PC-3 (cell line): ENCODE measurements around the gene MLC1. TPM values are rescaled to one million over a fixed set of nuclear protein-coding genes. Genes with fewer than 3 reads are reported as not detected.

ENCODE experiments used
- ATAC-seq: fragments of 200-7000 bp; cut with Tn5 transposase; 2 replicates; pipeline ENCODE4 v1.9.1; 2020; ENCODE audit warnings: mild to moderate bottlenecking, moderate library complexity
- BruUV-seq: library from RNA; stranded (reverse); fragments of 400-500 nt; replicated peaks from 2 replicates; lab custom pipeline; 2021; lab: Mats Ljungman, UMichigan
- CTCF ChIA-PET: fragments of 300-600 bp; sonication (Branson Sonifier 250); formaldehyde crosslinking; loops from one replicate; lab custom pipeline; 2022; ENCODE audit warnings: antibody characterized with exemption; lab: Charles Lee
- POLR2A ChIA-PET: fragments of 300-600 bp; sonication (Branson Sonifier 250); formaldehyde crosslinking; loops from one replicate; lab custom pipeline; 2022; ENCODE audit warnings: antibody characterized with exemption; ENCODE audit not compliant: unreplicated experiment; lab: Charles Lee
- DNase-seq: peaks from one replicate; pipeline ENCODE4 v3.0.0-alpha.2; 2015
- H2AFZ ChIP-seq: fragments of 300-600 bp; sonication (generic); 2 replicates; pipeline ENCODE4 v1.6.0; 2016; ENCODE audit warnings: antibody characterized with exemption, low read length
- H3F3A ChIP-seq: fragments of 300-600 bp; sonication (generic); one replicate; pipeline ENCODE4 v1.6.0; 2017; ENCODE audit warnings: antibody characterized with exemption, low read length, control low read depth, mild to moderate bottlenecking; ENCODE audit not compliant: unreplicated experiment
- H3K27ac ChIP-seq: fragments of 300-600 bp; sonication (generic); 2 replicates; pipeline ENCODE4 v1.5.1; 2016; ENCODE audit warnings: mild to moderate bottlenecking, low read length
- H3K27me3 ChIP-seq: fragments of 300-600 bp; sonication (generic); 2 replicates; pipeline ENCODE4 v1.6.1; 2016; ENCODE audit warnings: low read length, mixed read lengths
- H3K36me3 ChIP-seq: fragments of 300-600 bp; sonication (generic); 2 replicates; pipeline ENCODE4 v1.6.1; 2016; ENCODE audit warnings: low read depth, mixed run types, low read length, mixed read lengths
- H3K4me1 ChIP-seq: fragments of 300-600 bp; sonication (generic); 2 replicates; pipeline ENCODE4 v1.5.1; 2016; ENCODE audit warnings: low read length; ENCODE audit not compliant: insufficient read depth
- H3K4me2 ChIP-seq: fragments of 300-600 bp; sonication (generic); 2 replicates; pipeline ENCODE4 v1.6.0; 2016; ENCODE audit warnings: low read length
- H3K4me3 ChIP-seq: fragments of 300-600 bp; sonication (generic); 2 replicates; pipeline ENCODE4 v1.5.1; 2016; ENCODE audit warnings: mild to moderate bottlenecking, low read length, mixed read lengths
- H3K79me2 ChIP-seq: fragments of 300-600 bp; sonication (generic); 2 replicates; pipeline ENCODE4 v1.6.1; 2017; ENCODE audit warnings: low read length, mixed read lengths
- H3K9ac ChIP-seq: fragments of 300-600 bp; sonication (generic); 2 replicates; pipeline ENCODE4 v1.6.0; 2016; ENCODE audit warnings: mild to moderate bottlenecking, low read length
- H3K9me2 ChIP-seq: fragments of 300-600 bp; sonication (generic); replicated peaks from 2 replicates; pipeline ENCODE4 v1.6.1; 2016; ENCODE audit warnings: mixed run types, low read length, mixed read lengths
- H3K9me3 ChIP-seq: fragments of 300-600 bp; sonication (generic); 2 replicates; pipeline ENCODE4 v1.6.1; 2016; ENCODE audit warnings: low read length, mixed read lengths
- H4K20me1 ChIP-seq: fragments of 300-600 bp; sonication (generic); 2 replicates; pipeline ENCODE4 v1.6.1; 2016; ENCODE audit warnings: low read length, mixed read lengths
- EZH2 ChIP-seq: fragments of 300-600 bp; sonication (generic); IDR thresholded peaks from one replicate; pipeline ENCODE4 v1.6.1; 2017; ENCODE audit warnings: antibody characterized with exemption, mild to moderate bottlenecking, low read length; ENCODE audit not compliant: unreplicated experiment
- EZH2phosphoT487 ChIP-seq: fragments of 300-600 bp; sonication (generic); IDR thresholded peaks from 2 replicates; pipeline ENCODE4 v1.6.1; 2018; ENCODE audit warnings: mild to moderate bottlenecking, antibody characterized with exemption, low read length, borderline replicate concordance
- intact Hi-C: fragments of 100-400 bp; cut with micrococcal nuclease; formaldehyde crosslinking; loops from 2 replicates; pipeline ENCODE4 v1.9.0; 2023
- total RNA-seq: library from RNA; depleted of rRNA; stranded (reverse); fragments of >200 nt; gene quantifications from 2 replicates; pipeline ENCODE4 v1.2.3, GENCODE V29; 2014
- TF ChIP-seq, protein P1 (sequence below): fragments of 300-600 bp; sonication (generic); conservative IDR thresholded peaks from 2 replicates; pipeline ENCODE4 v1.5.1; 2017; ENCODE audit warnings: antibody characterized with exemption, low read depth, mild to moderate bottlenecking, low read length

The MLC1 gene
- total RNA-seq, 1 experiment from 2014 or later, result 0.62 TPM

DNA sequence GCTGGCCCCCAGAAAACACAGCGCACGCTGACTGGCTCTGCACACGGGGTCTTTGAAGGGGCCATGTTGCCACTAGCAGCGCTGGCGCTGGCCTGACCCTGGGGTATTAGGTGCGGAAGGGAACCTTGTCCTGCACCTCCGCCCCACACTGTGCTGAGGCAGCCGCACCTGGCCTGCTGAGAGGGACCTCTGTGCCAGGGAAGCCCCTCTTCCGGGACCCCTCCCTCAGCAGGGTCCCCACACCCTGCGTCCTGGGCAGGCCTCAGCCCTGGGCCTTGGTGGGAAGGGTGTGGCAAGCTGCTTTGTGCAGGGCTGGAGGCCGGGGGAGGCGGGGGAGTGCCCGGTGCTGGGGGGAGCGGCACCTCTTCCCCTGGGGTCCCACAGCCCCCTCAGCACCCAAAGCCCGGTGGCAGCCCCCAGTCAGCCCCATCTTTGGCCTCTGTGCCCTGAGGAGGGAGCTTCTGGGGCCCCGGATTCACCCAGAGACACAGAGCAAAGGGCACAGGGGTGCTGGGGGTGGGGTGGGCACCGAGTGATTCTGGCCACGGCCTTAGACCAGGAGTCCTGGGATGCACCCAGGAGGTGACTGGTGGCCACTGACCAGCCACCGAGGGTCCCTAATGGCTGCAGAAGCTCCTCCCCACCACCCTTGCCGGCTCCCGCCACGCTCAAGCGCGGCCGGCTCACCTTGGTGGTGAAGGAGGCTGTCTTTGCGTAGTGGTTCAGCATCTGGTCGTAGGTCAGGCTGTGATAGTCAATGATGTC, 38.6 kb downstream of the MLC1 start:
- no peak overlapping the region for H2AFZ ChIP-seq
- intact Hi-C loops, result no loop called here
- no peaks in the 10 kb centered on the region for H3K79me2 ChIP-seq
- no peaks in the 10 kb centered on the region for H4K20me1 ChIP-seq
- no peaks in the 10 kb centered on the region for H3K9me2 ChIP-seq
- H3K9ac ChIP-seq, result no peak overlapping the region
- TF ChIP-seq, protein P1, sequence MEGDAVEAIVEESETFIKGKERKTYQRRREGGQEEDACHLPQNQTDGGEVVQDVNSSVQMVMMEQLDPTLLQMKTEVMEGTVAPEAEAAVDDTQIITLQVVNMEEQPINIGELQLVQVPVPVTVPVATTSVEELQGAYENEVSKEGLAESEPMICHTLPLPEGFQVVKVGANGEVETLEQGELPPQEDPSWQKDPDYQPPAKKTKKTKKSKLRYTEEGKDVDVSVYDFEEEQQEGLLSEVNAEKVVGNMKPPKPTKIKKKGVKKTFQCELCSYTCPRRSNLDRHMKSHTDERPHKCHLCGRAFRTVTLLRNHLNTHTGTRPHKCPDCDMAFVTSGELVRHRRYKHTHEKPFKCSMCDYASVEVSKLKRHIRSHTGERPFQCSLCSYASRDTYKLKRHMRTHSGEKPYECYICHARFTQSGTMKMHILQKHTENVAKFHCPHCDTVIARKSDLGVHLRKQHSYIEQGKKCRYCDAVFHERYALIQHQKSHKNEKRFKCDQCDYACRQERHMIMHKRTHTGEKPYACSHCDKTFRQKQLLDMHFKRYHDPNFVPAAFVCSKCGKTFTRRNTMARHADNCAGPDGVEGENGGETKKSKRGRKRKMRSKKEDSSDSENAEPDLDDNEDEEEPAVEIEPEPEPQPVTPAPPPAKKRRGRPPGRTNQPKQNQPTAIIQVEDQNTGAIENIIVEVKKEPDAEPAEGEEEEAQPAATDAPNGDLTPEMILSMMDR, result no peak
- TF ChIP-seq EZH2, result no peak
- TF ChIP-seq EZH2phosphoT487, result no peak
- no TSS peak for BruUV-seq
- DNase-seq (no peak), ATAC-seq (no peak)
- no peak overlapping the region for H3K4me2 ChIP-seq
- no peaks in the 10 kb centered on the region for H3K9me3 ChIP-seq
- no peak overlapping the region for H3K4me3 ChIP-seq
- no peaks in the 10 kb centered on the region for H3F3A ChIP-seq
- H3K36me3 ChIP-seq, result no peaks in the 10 kb centered on the region
- H3K4me1 ChIP-seq, result no peaks in the 10 kb centered on the region
- ChIA-PET POLR2A (no interaction called here), CTCF (no interaction called here)
- H3K27me3 ChIP-seq, result no peaks in the 10 kb centered on the region
- H3K27ac ChIP-seq, result no peak overlapping the region

DNA sequence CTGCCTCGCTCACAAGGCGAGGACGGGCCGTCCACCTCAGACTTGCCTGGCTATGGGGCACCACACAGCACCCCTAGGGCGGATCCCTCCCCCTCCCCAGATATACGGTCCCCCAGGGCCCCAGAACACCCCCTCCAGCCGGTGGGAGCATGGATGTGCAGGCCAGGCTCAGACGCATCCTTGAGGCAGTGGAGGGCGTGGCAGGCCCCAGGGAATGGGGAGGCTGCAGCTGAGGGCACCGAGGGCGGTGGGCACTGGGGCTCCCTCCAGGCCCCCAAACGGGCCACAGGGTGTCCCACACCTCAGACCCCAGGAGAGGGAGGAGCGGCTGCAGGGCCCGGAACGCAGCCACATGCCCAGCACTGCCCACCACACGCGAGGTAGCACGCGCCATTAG, 39.2 kb downstream of the MLC1 start:
- Histone ChIP-seq H3K4me1 (no peaks in the 10 kb centered on the region), H3K9ac (no peak overlapping the region), H2AFZ (no peak overlapping the region), H3K9me2 (no peaks in the 10 kb centered on the region), H3K4me3 (no peak overlapping the region), H3K27me3 (no peaks in the 10 kb centered on the region), H3K36me3 (no peaks in the 10 kb centered on the region), H3K27ac (no peak overlapping the region), H4K20me1 (no peaks in the 10 kb centered on the region), H3K79me2 (no peaks in the 10 kb centered on the region), H3F3A (no peaks in the 10 kb centered on the region), H3K9me3 (no peaks in the 10 kb centered on the region), H3K4me2 (no peak overlapping the region)
- ATAC-seq, result no peak
- no peak for DNase-seq
- ChIA-PET POLR2A (no interaction called here), CTCF (no interaction called here)
- no TSS peak for BruUV-seq
- TF ChIP-seq EZH2phosphoT487, result no peak
- TF ChIP-seq EZH2, result no peak
- TF ChIP-seq, protein P1, result no peak
- intact Hi-C loops, result no loop called here

DNA sequence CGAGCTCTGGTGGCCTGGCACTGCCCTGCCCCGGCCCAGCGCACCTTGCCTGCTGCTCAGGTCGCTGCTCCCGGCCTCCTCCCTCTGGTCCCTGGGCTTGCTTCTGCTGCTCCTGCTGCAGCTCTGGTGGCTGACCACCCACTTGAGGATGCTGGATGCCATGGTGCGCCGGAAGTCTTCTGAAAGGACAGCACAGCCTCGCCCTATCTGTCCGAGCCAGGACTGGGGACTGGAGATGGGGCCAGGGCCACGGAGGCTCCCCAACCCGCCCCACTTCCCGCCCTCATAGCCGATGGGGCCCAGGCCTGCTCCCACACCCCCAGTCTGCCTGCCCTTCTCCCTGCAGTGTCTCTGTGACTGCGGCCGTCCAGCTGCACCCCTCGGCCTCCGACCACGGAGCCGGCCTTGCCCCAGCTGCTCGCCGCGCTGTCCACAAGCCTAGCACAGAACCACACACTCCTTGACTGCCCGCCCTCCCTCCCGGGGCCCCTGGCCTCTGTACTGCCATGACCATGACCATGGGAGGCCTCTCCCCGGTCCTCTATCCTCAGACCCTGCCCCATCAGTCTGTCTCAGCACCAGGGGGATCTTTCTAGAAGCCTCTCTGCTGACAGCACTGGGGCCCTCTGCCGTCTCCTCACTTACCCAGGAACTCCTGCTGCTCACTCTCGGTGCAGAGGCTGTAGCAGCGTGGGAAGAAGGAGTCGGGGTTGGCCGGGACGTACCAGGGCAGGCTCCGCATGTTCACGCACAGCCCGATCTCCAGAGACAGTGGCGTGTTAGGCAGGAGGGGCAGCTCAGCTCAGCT, 39.8 kb downstream of the MLC1 start:
- no peaks in the 10 kb centered on the region for H4K20me1 ChIP-seq
- POLR2A ChIA-PET, result no interaction called here
- H3K27me3 ChIP-seq, result no peaks in the 10 kb centered on the region
- BruUV-seq, result no TSS peak
- no peak overlapping the region for H2AFZ ChIP-seq
- H3K4me2 ChIP-seq, result no peak overlapping the region
- CTCF ChIA-PET, result no interaction called here
- H3F3A ChIP-seq, result no peaks in the 10 kb centered on the region
- no peaks in the 10 kb centered on the region for H3K9me3 ChIP-seq
- ATAC-seq (no peak), DNase-seq (no peak)
- TF ChIP-seq EZH2, result no peak
- TF ChIP-seq, protein P1, result no peak
- TF ChIP-seq EZH2phosphoT487, result no peak
- no peaks in the 10 kb centered on the region for H3K36me3 ChIP-seq
- no peaks in the 10 kb centered on the region for H3K9me2 ChIP-seq
- no peak overlapping the region for H3K9ac ChIP-seq
- intact Hi-C loops, result no loop called here
- no peak overlapping the region for H3K4me3 ChIP-seq
- H3K4me1 ChIP-seq, result no peaks in the 10 kb centered on the region
- no peak overlapping the region for H3K27ac ChIP-seq
- H3K79me2 ChIP-seq, result no peaks in the 10 kb centered on the region
